OCI-LY3 (cell line): ENCODE measurements around the gene AKAP6.

Experiments
- H2AFZ ChIP-seq: fragments of 200-600, 300-600 bp; shearing (Covaris generic); 2 replicates; pipeline ENCODE4 v1.6.0; 2014; ENCODE audit warnings: antibody characterized with exemption, low read depth, low read length
- H3K27ac ChIP-seq: fragments of 200-600, 300-600 bp; sonication (generic); 2 replicates; pipeline ENCODE4 v1.5.1; 2014; ENCODE audit warnings: mild to moderate bottlenecking, low read length, moderate library complexity, mixed read lengths
- H3K27me3 ChIP-seq: fragments of 200-600, 300-600 bp; sonication (generic); 2 replicates; pipeline ENCODE4 v1.6.1; 2014; ENCODE audit warnings: low read depth, low read length, mixed read lengths
- H3K36me3 ChIP-seq: fragments of 200-600, 300-600 bp; sonication (generic); replicated peaks from 2 replicates; pipeline ENCODE3; 2014; ENCODE audit warnings: low read depth, low read length, mixed read lengths
- H3K4me1 ChIP-seq: fragments of 300-600, 200-600 bp; sonication (generic); 2 replicates; pipeline ENCODE4 v1.6.1; 2014; ENCODE audit warnings: low read length, mixed read lengths
- H3K4me2 ChIP-seq: fragments of 200-600, 300-600 bp; sonication (generic); 2 replicates; pipeline ENCODE4 v1.6.1; 2014; ENCODE audit warnings: low read length, mixed read lengths
- H3K4me3 ChIP-seq: fragments of 300-600, 200-600 bp; sonication (generic); 2 replicates; pipeline ENCODE4 v1.5.1; 2014; ENCODE audit warnings: antibody characterized with exemption, mild to moderate bottlenecking, low read length, moderate library complexity
- H3K79me2 ChIP-seq: fragments of 300-600, 200-600 bp; shearing (Covaris generic); 2 replicates; pipeline ENCODE4 v1.6.1; 2014; ENCODE audit warnings: mild to moderate bottlenecking, low read length, mixed read lengths
- H3K9ac ChIP-seq: fragments of 300-600, 200-600 bp; shearing (Covaris generic); 2 replicates; pipeline ENCODE4 v1.6.0; 2014; ENCODE audit warnings: mild to moderate bottlenecking, low read length, moderate library complexity
- H3K9me3 ChIP-seq: fragments of 200-600, 300-600 bp; shearing (Covaris generic); 2 replicates; pipeline ENCODE4 v1.6.1; 2014; ENCODE audit warnings: low read length, mixed read lengths; ENCODE audit not compliant: insufficient read depth
- H4K20me1 ChIP-seq: fragments of 200-600, 300-600 bp; sonication (generic); 2 replicates; pipeline ENCODE4 v1.6.1; 2016; ENCODE audit warnings: low read length, mixed read lengths; ENCODE audit not compliant: insufficient read depth
- CTCF ChIP-seq: fragments of 200-600, 300-600 bp; sonication (generic); IDR thresholded peaks from 2 replicates; pipeline ENCODE4 v1.5.1; 2014; ENCODE audit warnings: antibody characterized with exemption, low read length, low read depth
- EZH2phosphoT487 ChIP-seq: fragments of 200-600 bp; shearing (Covaris generic); IDR thresholded peaks from 2 replicates; pipeline ENCODE4 v1.6.1; 2018; ENCODE audit warnings: antibody characterized with exemption, mixed run types, low read depth

AKAP6 gene

GRCh38 chr14:32608857-32609256 is 279.8 kb downstream of the AKAP6 start:
- Histone ChIP-seq H3K9me3 (no peaks in the 10 kb centered on the region), H3K9ac (no peak overlapping the region), H3K36me3 (no peaks in the 10 kb centered on the region), H3K27me3 (no peaks in the 10 kb centered on the region; the same call in 1 of the 2 replicates), H3K4me2 (no peak overlapping the region), H3K4me1 (peaks cover 8% of the 10 kb centered on the region), H3K79me2 (no peaks in the 10 kb centered on the region), H2AFZ (no peak overlapping the region), H4K20me1 (no peaks in the 10 kb centered on the region), H3K27ac (no peak overlapping the region), H3K4me3 (no peak overlapping the region)
- TF ChIP-seq EZH2phosphoT487, result no peak

DNA sequence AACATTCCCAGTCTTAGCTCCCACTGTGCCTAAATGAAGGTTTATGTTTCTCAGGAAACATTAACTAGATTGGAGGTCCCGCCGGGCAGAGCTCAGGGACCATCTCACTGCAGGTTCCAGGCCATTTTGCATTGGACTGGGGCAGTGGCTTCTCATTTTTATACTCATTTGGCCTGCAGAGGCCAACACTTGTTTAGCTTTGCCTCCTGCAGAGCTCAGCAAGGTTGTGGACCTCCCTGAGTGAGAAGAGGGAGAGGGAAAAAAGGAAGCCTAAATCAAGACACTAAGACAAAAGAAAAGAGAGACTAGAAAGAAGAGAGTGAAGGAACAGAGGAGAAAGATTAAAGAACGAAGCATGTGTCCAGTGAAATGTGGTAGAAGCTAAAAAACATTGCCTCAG is 280.3 kb downstream of the AKAP6 start:
- H3K27me3 ChIP-seq, result no peaks in the 10 kb centered on the region; the same call in 1 of the 2 replicates
- TF ChIP-seq CTCF, result no peak
- no peak for TF ChIP-seq EZH2phosphoT487

DNA sequence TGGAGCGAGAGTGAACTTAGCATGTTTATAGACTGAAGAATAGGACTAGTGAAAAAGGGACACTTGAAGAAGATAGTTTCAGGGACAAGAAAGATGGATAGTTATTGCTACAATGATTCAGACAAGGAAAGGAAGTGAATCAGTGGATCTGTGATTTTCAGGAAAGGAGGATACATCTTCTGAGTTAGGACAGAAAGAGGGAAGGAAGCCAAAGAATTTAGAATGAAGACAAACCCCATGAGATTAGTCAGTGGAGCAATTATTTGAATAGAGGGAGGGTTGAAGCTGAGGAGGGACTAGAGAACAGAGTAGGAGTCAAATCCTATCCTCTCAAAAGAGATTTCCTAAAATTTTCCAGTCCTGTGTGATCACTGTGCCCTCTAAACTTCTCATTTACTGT is 282.7 kb downstream of the AKAP6 start:
- no peaks in the 10 kb centered on the region; the same call in 1 of the 2 replicates for H3K27me3 ChIP-seq
- no peak overlapping the region for H3K9ac ChIP-seq
- H2AFZ ChIP-seq, result no peak overlapping the region
- TF ChIP-seq CTCF (no peak), EZH2phosphoT487 (no peak)
- H3K9me3 ChIP-seq, result no peaks in the 10 kb centered on the region
- H3K4me1 ChIP-seq, result peaks cover under 1% of the 10 kb centered on the region; the same call in 1 of the 2 replicates
- H3K4me2 ChIP-seq, result no peak overlapping the region
- no peaks in the 10 kb centered on the region for H4K20me1 ChIP-seq
- no peak overlapping the region for H3K27ac ChIP-seq
- no peaks in the 10 kb centered on the region for H3K79me2 ChIP-seq
- H3K4me3 ChIP-seq, result no peak overlapping the region
- H3K36me3 ChIP-seq, result no peaks in the 10 kb centered on the region

More for the DNA sequence above, 280.3 kb downstream of the AKAP6 start:
- Histone ChIP-seq H3K36me3 (no peaks in the 10 kb centered on the region), H3K4me2 (no peak overlapping the region), H3K27ac (no peak overlapping the region), H4K20me1 (no peaks in the 10 kb centered on the region), H3K4me1 (peaks cover 8% of the 10 kb centered on the region), H2AFZ (no peak overlapping the region), H3K9me3 (no peaks in the 10 kb centered on the region), H3K79me2 (no peaks in the 10 kb centered on the region), H3K9ac (no peak overlapping the region), H3K4me3 (no peak overlapping the region)

DNA sequence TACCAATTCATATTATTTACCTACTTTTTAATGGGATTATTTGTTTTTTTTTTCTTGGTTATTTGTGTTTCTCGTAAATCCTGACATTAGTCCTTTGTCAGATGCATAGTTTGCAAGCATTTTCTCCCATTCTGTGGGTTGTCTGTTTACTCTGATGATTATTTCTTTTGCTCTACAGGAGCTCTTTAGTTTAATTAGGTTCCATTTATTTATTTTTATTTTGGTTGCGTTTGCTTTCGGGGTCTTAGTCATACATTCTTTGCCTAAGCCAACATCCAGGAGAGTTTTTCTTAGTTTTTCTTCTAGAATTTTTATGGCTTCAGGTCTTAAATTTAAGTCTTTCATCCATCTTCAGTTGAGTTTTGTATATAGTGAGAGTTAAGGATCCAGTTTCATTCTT is 289.9 kb downstream of the AKAP6 start:
- H3K4me1 ChIP-seq, result peaks cover 10% of the 10 kb centered on the region
- no peak overlapping the region for H3K4me3 ChIP-seq
- no peak overlapping the region for H3K9ac ChIP-seq
- H3K36me3 ChIP-seq, result no peaks in the 10 kb centered on the region
- H3K4me2 ChIP-seq, result no peak overlapping the region
- H3K9me3 ChIP-seq, result no peaks in the 10 kb centered on the region
- H3K27ac ChIP-seq, result no peak overlapping the region
- no peak overlapping the region for H2AFZ ChIP-seq
- no peaks in the 10 kb centered on the region for H3K79me2 ChIP-seq
- H4K20me1 ChIP-seq, result no peaks in the 10 kb centered on the region
- TF ChIP-seq CTCF (no peak), EZH2phosphoT487 (no peak)
- H3K27me3 ChIP-seq, result no peaks in the 10 kb centered on the region

DNA sequence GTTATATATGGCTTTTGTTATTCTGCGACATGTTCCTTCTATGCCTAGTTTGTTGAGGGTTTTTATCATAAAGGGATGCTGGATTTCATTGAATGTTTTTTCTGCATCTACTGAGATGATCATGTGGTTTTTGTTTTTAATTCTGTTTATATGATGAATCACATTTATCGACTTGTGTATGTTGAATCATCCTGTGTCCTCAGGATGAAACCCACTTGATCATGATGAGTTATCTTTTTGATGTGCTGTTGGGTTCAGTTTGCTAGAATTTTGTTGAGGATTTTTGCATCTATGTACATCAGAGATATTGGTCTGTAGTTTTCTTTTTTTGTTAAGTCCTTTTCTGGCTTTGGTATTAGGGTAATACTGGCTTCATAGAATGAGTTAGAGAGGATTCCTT is 291.2 kb downstream of the AKAP6 start:
- no peaks in the 10 kb centered on the region for H3K36me3 ChIP-seq
- H3K4me1 ChIP-seq, result peaks cover 10% of the 10 kb centered on the region
- H3K27ac ChIP-seq, result no peak overlapping the region
- no peaks in the 10 kb centered on the region for H3K27me3 ChIP-seq
- no peaks in the 10 kb centered on the region for H4K20me1 ChIP-seq
- no peak overlapping the region for H3K9ac ChIP-seq
- no peaks in the 10 kb centered on the region for H3K9me3 ChIP-seq
- H3K4me2 ChIP-seq, result no peak overlapping the region
- no peak overlapping the region for H2AFZ ChIP-seq
- TF ChIP-seq CTCF, result no peak
- TF ChIP-seq EZH2phosphoT487, result no peak
- H3K79me2 ChIP-seq, result no peaks in the 10 kb centered on the region
- no peak overlapping the region for H3K4me3 ChIP-seq
